ENCODE results near the gene TBR1.

Gene TBR1

DNA sequence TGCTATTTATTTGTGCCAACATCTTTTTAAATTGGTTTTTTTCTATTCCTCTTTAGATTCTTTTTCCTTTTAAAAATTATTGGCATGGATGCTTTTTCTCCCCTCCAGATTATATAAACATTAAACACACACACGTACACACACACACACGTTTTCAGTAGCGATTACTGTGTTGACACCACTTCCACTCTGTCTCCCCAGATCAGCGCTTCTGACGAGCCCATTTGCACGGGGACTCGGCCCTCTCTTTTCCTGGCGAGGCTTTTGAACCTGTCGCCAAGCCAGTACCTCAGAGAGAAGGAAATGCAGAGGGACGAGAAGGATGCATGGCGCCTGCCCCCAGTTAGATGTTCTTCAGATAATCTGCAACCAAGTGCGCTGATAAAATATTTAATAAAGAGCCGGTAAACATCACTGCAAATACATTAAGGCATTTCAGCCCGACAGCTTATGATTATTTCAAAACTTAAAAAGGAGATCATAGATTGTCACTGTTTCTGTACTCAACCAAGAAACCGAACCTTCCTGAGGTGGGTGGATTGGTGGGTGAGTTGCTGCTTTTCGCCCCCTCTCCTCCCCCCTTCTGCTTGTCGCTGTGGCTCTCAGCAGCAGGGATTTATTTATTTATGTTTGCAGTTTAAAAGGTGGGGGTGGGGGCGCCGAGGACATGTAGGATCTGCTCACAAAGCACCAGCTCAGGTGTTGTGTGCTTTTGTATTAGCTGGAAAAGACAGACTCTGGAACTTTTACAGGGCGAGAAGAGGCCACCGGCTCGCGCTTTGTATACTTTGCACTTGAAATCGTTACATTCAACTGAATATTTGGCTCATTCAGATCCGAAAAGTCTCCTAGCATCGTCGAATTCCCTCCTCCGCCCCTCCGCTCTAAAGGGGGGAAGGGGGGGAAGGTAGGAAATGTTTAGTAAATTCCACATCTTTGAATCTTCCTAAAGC is 787 bp upstream of the TBR1 start:
- DNase-seq = peak; percentile 54

- DNase-seq = no peak
Measured at GRCh38 chr2:161416708-161417437, 776 bp downstream of the TBR1 start.

- DNase-seq = no peak
Measured at GRCh38 chr2:161417438-161418274, 1.6 kb downstream of the TBR1 start.

GRCh38 chr2:161418275-161418714 is 2.2 kb downstream of the TBR1 start:
- DNase-seq = no peak

DNA sequence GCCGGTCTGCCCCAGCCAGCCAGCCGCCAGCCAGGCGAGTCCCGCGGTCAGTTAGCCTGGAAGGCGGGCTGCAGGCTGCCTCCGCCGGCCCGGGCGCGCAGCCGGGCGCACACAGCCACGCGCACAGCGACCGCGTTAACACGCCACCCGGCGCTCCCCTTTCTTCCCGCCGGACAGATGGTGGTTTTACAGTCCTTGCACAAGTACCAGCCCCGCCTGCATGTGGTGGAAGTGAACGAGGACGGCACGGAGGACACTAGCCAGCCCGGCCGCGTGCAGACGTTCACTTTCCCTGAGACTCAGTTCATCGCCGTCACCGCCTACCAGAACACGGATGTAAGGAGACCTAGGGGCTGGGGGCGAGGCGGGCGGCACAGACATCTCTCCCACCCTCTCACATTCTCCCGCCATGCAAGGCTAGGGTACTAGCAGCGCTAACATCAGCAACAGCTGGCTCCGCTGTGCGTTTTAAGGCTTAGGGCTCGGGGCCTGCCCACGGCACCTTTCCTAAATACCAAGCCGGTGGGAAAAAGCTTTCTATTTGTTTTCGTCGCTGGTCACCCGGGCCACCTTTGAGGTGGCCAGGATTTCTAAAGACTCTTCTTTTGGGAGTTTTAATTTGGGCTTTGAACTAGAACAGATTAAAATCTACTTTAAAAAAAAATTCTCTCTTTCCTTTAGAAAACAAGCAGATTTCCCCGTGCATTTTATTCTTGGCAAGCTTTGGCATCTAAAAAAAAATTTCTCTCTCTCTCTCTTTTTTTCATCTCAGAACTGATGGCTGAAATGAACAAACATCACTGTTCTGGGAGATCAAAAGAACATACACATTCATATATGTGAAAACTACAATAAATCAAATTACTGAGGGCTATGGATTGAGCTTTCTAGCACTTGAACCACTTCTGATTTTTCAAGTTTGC is 2.9 kb downstream of the TBR1 start:
- DNase-seq = no peak

DNA sequence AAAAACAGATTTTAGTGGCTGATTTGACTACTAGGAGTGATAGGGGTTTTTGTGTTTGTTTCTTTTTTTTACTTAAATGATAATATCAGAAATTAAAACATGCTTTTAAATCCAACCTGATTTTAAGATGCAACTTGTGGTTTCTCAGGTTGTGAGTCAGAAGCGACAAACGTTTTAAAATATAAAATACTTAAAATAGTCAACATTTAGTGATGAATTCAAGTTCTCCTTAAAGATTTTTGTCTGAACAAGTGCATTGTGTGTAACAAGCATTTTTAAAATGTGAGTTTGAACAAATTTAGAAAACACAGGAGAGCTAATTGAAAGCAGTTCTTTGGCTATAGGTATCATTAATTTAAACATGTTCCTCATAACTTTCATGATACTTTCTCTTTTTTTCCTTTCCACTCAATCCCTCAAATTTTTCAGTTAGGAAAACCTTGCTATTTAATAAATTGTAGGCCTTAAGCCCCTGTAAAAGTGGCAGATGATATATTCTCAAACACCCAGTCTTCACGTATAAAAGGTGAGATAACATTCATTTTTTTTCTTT is 3.6 kb downstream of the TBR1 start:
- DNase-seq = no peak

DNA sequence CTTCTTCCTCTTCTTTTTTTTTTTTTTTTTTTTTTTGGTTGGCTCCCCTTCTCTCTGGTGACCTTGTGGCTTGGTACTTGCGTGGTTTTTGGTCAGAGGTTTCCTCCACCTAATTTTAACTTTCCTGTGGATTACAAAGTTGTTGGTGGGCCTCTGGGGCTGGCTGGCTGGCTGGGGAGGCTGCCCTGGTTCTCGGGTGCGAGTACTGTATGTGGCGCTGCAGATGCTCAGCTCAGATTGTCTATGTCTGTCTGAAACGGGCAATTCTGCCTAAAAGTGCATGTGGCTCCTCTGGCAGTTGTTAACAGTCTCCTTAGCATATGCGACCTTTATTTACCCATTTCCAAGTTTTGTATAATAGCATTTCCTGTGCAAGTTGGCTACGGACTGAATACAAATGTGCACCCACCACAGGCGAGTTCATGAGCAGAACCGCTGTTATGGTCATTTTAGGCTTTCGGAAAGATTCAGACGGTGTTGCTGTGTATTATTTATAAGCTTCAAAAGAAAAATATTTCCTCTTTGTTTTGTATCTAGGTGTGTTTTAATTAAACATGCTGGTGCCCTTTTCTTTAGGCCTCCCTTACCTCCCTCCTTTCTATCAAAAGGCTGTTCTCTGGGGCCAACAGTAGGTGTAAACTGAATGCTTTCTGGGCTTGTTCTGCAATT is 4.4 kb downstream of the TBR1 start:
- DNase-seq = no peak

DNA sequence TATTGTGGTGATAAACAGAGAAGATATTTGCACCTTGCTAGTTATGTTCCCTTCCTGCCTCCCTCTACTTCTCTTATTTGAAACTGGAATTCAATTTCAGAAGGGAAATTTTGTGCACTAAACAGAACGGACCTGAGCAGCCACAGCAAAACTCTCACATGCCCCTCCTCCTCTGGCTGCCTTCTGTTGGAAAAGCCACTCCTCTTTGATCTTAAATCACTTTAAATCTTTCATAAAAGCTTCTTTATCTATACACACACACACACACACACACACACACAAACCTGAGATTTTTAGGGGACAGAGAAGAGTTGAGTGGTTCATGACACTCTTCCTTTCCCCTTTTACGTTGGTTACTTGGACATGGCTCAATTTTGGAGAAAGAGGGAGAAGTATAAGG is 5.6 kb downstream of the TBR1 start:
- DNase-seq = no peak

GRCh38 chr2:161422816-161423403 is 6.8 kb downstream of the TBR1 start:
- no peak for DNase-seq

DNA sequence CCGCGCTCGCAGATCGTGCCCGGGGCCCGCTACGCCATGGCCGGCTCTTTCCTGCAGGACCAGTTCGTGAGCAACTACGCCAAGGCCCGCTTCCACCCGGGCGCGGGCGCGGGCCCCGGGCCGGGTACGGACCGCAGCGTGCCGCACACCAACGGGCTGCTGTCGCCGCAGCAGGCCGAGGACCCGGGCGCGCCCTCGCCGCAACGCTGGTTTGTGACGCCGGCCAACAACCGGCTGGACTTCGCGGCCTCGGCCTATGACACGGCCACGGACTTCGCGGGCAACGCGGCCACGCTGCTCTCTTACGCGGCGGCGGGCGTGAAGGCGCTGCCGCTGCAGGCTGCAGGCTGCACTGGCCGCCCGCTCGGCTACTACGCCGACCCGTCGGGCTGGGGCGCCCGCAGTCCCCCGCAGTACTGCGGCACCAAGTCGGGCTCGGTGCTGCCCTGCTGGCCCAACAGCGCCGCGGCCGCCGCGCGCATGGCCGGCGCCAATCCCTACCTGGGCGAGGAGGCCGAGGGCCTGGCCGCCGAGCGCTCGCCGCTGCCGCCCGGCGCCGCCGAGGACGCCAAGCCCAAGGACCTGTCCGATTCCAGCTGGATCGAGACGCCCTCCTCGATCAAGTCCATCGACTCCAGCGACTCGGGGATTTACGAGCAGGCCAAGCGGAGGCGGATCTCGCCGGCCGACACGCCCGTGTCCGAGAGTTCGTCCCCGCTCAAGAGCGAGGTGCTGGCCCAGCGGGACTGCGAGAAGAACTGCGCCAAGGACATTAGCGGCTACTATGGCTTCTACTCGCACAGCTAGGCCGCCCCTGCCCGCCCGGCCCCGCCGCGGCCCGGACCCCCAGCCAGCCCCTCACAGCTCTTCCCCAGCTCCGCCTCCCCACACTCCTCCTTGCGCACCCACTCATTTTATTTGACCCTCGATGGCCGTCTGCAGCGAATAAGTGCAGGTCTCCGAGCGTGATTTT is 7.6 kb downstream of the TBR1 start:
- no peak for DNase-seq

- no peak for DNase-seq
Measured at GRCh38 chr2:161424394-161424769, 8.3 kb downstream of the TBR1 start.

GRCh38 chr2:161424891-161425727 is 9.0 kb downstream of the TBR1 start:
- DNase-seq = no peak

DNA sequence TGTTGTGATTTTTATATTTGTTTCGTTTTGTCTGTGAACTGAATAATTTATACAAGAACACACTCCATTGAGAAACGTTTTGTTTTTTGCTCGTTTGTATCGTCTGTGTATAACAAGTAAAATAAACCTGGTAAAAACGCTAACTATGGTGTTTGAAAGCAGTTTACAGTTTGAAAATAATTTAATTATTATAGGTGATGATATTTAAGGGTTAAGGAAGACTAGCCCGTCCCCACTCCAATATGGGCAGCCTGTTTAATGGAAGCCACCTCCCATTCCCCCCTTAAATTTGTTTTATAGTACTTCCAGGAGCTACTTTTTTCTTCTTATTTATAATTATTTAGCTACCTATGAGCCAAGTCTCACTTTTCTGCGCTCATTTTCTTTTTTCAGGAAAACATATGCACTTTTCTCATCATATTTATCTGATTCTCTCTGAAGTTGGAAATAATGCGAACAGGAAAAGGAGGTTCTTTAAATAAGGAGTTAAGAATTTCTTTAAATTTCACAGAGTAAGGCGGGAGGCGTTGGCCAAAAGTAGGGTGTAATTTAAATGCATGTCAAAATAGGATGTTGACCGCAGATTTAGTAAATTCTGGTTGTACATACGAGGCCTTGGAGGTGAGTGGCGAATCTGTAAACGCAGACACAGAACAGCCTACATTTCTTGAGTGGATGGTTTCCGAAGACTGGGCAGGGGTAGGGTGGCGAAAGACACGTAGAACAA is 9.8 kb downstream of the TBR1 start:
- DNase-seq = no peak

GRCh38 chr2:161426455-161426921 is 10.4 kb downstream of the TBR1 start:
- no peak for DNase-seq

- no peak for DNase-seq
Measured at GRCh38 chr2:161426922-161427663, 11.0 kb downstream of the TBR1 start.

DNA sequence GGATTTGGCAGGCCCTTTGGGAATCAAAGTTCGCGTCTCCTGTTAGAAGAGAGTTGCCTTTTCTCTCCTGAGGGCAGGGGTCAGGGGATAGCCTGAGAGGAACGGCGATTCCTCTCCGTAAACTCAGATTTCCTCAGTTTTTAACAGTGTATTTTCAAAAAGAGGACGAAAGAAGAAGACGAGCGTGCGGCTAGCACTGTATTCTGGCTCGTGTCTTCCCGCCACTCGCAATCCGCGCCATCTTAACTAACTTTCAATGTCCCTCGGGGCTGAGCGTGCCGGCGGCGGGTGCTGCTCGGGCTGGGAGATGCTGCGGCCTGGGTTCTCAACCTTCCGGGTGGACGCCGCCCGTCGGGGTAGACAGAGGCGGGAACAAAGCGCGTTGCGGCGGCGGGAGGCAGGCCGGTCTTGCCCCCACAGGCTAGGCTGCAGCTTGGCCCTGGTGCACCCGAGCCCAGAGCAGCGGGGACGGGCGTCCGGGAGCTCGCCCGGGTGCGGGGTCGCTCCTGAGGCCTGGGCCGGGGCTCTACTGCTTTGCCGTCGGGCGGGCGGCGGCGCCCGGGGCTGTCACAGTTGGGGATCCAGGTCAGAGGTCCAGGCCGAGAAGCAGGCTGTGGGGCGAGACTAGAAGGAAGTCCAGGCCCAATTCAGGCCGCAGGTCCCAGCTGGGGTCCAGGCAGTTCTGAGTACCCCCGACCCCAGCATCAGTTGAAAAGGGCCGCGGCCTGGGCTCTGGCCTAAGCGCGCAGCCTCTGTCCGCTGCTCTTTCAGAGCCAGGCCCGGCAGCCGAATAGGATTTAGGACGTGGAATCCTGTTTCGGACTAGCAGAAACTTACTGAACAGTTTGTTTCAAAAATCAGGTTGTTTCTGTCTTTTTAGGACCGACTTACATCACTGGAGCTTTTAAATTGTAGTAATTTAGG is 11.8 kb downstream of the TBR1 start:
- DNase-seq = no peak
